ENCODE results near the gene CACNA2D2.

CACNA2D2 gene

DNA sequence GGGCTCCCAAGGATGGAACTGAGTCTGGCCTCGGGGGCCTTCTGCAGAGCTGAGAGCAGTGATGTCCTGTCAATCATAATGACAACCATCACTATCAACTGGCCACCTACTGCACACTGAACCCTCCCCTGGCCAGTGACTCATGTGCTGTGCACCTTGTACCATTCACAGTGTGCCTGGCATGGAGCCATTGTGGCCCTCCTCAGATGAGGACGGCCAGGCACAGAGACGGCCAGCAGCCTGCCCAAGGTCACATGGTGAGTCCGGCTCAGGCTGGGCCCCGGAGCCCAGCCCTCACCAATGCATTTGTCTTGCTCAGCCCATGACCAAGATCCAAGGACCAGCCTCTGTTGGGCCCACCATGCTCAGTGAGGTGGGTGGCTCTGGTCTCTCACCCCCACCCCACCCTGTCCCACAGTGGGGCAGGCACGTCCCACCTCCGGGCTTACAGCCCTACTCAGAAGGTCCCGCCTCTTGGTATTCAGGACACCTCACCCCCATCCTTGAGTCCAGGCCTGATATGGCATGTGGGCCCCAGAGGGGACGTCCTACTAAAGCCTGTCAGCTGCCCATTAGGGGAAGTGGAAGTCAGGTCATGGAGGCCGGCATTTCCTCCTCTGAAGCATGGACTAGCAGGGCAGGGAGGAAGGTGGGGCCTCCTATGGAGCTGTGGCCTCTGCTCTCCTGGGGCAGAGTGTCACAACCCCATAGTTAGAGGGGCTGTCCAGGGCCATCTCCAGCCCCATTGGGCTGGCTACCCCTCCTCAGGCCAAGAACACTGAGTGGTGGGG lies 108.2 kb downstream of the CACNA2D2 start:
- no peak overlapping the region for H3K27ac ChIP-seq
- H3K79me2 ChIP-seq = no peaks in the 10 kb centered on the region
- H3K4me2 ChIP-seq (ENCODE audit: low read length) = no peak overlapping the region
- H3K9ac ChIP-seq = no peak overlapping the region
- no peaks in the 10 kb centered on the region for H3K27me3 ChIP-seq (ENCODE audit: control insufficient read depth, insufficient read depth, low read length)
- TF ChIP-seq, protein P1, sequence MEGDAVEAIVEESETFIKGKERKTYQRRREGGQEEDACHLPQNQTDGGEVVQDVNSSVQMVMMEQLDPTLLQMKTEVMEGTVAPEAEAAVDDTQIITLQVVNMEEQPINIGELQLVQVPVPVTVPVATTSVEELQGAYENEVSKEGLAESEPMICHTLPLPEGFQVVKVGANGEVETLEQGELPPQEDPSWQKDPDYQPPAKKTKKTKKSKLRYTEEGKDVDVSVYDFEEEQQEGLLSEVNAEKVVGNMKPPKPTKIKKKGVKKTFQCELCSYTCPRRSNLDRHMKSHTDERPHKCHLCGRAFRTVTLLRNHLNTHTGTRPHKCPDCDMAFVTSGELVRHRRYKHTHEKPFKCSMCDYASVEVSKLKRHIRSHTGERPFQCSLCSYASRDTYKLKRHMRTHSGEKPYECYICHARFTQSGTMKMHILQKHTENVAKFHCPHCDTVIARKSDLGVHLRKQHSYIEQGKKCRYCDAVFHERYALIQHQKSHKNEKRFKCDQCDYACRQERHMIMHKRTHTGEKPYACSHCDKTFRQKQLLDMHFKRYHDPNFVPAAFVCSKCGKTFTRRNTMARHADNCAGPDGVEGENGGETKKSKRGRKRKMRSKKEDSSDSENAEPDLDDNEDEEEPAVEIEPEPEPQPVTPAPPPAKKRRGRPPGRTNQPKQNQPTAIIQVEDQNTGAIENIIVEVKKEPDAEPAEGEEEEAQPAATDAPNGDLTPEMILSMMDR (IDR thresholded peaks at IDR 0.05) = no peak
- H3K9me3 ChIP-seq (ENCODE audit: control insufficient read depth, low read length) = no peaks in the 10 kb centered on the region
- H3K4me3 ChIP-seq (ENCODE audit: low read depth, low read length) = no peak overlapping the region
- peaks cover 11% of the 10 kb centered on the region for H3K4me1 ChIP-seq
- H3K36me3 ChIP-seq (ENCODE audit: control insufficient read depth, insufficient read depth, low read length) = no peaks in the 10 kb centered on the region
- no peak overlapping the region for H2AFZ ChIP-seq

DNA sequence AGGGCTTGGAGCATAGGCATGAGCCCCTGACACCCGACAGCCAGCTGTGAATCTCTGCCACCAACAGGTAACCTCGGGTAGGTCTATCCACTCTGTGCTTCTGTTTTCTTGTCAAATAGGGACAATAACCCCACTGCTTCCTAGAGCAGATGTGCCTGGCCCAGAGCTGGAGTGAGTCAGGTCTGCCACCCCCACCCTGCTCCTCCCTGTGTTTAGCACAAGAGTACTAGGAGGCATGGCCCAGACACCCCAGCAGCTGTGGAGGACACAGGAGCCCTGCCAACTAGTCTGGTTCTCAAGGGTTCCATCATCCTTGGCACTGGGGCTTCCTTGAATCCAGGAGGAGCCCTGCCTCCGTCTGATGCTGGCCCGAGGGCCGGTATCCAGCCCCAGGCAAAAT lies 110.4 kb downstream of the CACNA2D2 start:
- TF ChIP-seq, protein P1 (IDR thresholded peaks at IDR 0.05) = no peak
- Histone ChIP-seq H3K4me2 (ENCODE audit: low read length) (no peak overlapping the region), H3K4me3 (ENCODE audit: low read depth, low read length) (no peak overlapping the region), H3K27ac (no peak overlapping the region), H3K27me3 (ENCODE audit: control insufficient read depth, insufficient read depth, low read length) (no peaks in the 10 kb centered on the region), H3K9ac (no peak overlapping the region), H2AFZ (no peak overlapping the region), H3K36me3 (ENCODE audit: control insufficient read depth, insufficient read depth, low read length) (no peaks in the 10 kb centered on the region), H3K79me2 (no peaks in the 10 kb centered on the region), H3K9me3 (ENCODE audit: control insufficient read depth, low read length) (no peaks in the 10 kb centered on the region), H3K4me1 (peaks cover 11% of the 10 kb centered on the region)

DNA sequence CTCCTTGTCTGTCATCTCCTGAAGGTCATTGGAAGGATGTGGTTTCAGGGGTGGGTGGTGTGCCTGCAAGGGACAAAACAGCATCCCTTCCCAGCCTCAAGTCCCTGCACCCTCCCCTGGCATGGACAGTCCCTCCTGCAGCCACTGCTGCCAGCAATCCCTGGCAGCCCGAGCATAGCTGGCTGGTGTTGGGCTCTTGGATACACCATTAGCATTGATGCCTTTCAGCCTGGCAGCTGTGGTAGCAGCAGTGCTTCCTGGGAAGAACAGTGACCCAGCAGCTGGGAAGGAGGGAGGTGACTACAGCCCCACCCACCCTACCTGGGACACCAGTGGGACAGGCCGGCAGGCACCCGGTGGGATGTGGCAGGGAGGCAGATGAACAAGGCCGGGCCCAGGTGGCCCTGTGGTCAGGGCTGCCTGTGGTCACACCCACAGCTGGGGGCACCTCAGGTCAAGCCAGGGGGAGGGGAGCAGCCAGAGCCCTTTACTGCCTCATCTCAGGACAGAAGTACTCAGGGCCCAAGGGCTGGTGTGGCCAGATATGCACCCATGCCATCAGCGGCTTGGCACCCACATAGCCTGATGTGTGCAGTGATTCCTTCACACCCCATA lies 111.2 kb downstream of the CACNA2D2 start:
- no peak overlapping the region for H3K9ac ChIP-seq
- H3K27me3 ChIP-seq (ENCODE audit: control insufficient read depth, insufficient read depth, low read length) = no peaks in the 10 kb centered on the region
- H3K27ac ChIP-seq = no peak overlapping the region
- H3K9me3 ChIP-seq (ENCODE audit: control insufficient read depth, low read length) = no peaks in the 10 kb centered on the region
- TF ChIP-seq, protein P1 (IDR thresholded peaks at IDR 0.05) = no peak
- peak overlapping the region; percentile 38 for H2AFZ ChIP-seq
- no peaks in the 10 kb centered on the region for H3K36me3 ChIP-seq (ENCODE audit: control insufficient read depth, insufficient read depth, low read length)
- H3K4me2 ChIP-seq (ENCODE audit: low read length) = no peak overlapping the region
- no peak overlapping the region for H3K4me3 ChIP-seq (ENCODE audit: low read depth, low read length)
- no peaks in the 10 kb centered on the region for H3K79me2 ChIP-seq
- H3K4me1 ChIP-seq = peaks cover 11% of the 10 kb centered on the region

DNA sequence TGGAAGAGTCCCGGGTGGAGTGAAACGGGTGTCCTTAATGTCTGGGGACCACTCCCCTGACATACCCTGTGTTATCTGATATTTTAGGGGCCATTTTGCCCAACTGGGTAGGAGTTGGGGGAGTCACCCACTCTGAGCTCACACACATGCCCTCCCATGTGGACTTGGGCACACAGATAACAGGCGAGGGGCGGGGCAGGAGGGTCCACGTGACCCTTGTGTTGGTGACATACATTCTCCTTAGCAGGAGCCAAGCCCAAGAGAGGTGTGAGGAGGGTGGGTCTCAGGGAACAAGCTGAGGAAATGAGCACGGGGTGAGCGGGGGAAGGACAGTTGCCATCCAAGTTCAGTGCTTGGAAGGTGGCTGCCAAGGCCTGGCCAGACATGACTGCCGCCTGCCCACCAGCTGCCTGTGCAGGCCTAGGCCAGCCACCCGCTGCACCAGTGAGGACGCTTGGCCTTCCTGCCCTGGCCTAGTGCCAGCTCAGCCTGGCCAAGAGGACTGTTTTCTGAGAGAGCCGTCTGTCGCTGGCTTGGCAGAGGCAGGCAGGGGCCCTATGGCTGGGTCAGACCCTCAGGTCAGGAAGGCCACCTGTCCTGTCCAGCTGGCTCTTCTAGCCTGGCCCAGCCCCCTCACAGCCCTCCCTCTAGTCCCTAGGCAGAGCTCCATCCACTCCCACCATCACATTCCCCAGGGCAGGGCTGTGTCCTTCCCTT lies 112.8 kb downstream of the CACNA2D2 start:
- no peaks in the 10 kb centered on the region for H3K27me3 ChIP-seq (ENCODE audit: control insufficient read depth, insufficient read depth, low read length)
- TF ChIP-seq, protein P1 (IDR thresholded peaks at IDR 0.05) = no peak
- H3K9ac ChIP-seq = no peak overlapping the region
- H3K4me1 ChIP-seq = peaks cover 11% of the 10 kb centered on the region
- H3K4me3 ChIP-seq (ENCODE audit: low read depth, low read length) = no peak overlapping the region
- H3K79me2 ChIP-seq = no peaks in the 10 kb centered on the region
- H3K9me3 ChIP-seq (ENCODE audit: control insufficient read depth, low read length) = no peaks in the 10 kb centered on the region
- no peak overlapping the region for H3K27ac ChIP-seq
- H3K36me3 ChIP-seq (ENCODE audit: control insufficient read depth, insufficient read depth, low read length) = no peaks in the 10 kb centered on the region
- no peak overlapping the region for H3K4me2 ChIP-seq (ENCODE audit: low read length)
- peak overlapping the region; percentile 56 for H2AFZ ChIP-seq

Measured in parathyroid adenoma (tissue), 2 donors.